OCI-M1 (cell line): Measurements from ENCODE around the gene SSRP1.

Experiments
- DNase-seq: peaks from one replicate; lab custom pipeline; 2025; lab: John Stamatoyannopoulos, UW

SSRP1 gene

DNA sequence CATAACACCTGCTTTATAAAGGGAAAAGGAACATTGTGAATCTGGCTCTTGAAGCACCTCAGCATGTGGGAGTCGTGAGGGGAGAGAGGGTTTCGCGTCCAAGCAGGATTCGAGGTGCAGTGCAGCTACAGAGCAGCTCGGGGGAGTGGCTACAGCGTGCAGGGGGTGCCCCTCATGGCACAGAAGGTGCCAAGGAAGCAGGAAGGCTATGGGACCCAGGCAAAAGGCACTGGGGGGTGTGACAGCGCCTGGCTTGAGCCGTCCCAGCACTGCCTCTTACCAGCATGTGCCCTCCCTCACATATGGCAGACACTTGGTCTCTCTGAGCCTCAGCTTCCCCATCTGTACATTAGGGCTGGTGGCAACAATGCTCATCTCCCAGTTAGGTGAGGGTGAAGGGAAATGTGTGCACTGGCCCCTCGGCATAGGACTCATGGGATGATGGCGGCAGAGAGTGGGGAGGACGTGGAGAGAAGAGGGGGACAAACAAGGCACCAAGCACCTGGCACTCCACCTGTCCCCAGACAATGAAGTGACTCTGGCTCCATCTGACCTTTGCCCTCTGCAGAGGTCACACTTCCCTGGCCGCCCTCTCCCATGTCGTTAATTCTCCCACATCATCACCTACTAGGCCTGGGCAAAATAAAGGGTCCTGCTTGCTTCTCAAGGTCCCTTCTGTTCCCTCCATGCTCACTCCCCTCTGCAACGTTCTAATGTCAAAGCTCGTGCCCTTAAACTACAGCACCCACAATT lies 21.3 kb downstream of the SSRP1 start:
- DNase-seq, result no peak

DNA sequence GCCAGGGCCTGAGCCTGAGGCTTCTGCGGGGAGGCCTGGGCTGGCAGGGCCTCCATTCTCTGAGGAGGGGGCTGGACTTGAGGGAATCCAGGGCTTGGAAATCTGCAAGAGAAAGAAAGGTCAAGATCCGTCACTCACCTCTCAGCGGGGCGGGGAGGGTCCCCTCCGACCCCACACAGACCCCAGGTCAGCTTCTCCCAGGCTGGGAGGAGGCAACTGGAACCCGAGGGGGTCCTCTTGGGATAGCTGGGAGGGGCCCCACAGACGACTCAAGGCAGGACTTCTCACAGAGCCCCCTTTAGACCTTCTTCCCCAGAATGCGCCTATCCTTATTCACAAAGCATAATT lies 21.9 kb downstream of the SSRP1 start:
- DNase-seq, result no peak

DNA sequence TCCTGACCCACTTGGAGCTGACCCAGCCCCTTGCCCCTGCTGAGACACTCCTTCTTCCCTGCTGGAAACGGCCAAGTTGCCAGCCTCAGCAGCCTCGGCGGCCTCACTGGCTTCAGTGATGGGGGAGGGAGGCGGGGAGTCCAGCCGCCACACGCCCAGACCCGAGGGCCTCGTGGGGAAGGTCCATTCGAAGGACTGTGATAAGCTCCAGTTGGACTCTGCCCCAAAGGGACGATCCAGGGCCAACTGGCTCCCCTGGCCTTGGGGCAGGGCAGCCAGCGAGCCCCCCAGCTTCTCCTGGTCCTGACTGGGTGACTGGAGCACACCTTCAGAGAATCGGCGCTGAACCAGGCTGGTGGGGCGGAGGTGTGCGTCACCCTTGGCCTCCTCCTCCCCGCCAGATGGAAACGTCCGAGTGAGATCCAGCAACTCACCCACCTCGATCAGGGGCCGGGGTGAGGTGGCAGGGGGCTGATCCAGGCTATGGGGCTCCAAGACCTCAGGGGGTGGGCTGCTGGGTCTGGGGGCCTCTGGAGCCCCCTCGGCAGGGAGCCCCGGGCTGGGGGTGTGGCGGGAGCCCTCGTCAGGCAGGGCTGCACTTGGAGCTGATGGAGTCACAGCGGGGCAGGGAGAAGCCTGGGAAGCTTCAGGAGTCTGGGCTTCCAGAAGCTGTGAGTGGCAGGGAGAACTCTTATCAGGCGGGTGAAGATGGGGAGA lies 22.5 kb downstream of the SSRP1 start:
- DNase-seq, result no peak

DNA sequence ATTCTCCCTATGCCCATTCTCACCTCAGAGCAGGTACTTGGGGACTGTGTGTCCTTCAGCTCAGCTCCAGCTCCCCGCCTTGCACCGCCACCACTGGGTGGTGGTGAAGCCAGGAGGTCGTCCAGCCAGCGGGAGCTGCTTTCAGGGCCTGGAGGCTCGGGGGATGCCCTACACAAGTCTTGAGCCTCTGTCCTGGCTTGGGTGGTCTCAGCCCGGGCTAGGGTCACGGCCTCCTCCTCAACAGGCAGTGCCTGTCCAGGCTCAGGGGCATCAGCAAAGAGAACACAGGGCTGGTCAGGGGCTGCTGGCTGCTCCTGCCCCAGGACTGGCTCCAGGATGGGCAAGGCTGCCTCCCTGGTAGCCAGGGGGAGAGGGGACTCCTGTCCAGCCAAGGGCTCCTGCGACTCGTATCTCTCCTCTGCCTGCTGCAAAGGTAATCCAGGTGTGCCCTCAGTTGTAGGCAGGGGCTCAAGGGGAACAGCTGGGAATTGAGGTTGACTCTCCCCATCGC lies 23.1 kb downstream of the SSRP1 start:
- no peak for DNase-seq

DNA sequence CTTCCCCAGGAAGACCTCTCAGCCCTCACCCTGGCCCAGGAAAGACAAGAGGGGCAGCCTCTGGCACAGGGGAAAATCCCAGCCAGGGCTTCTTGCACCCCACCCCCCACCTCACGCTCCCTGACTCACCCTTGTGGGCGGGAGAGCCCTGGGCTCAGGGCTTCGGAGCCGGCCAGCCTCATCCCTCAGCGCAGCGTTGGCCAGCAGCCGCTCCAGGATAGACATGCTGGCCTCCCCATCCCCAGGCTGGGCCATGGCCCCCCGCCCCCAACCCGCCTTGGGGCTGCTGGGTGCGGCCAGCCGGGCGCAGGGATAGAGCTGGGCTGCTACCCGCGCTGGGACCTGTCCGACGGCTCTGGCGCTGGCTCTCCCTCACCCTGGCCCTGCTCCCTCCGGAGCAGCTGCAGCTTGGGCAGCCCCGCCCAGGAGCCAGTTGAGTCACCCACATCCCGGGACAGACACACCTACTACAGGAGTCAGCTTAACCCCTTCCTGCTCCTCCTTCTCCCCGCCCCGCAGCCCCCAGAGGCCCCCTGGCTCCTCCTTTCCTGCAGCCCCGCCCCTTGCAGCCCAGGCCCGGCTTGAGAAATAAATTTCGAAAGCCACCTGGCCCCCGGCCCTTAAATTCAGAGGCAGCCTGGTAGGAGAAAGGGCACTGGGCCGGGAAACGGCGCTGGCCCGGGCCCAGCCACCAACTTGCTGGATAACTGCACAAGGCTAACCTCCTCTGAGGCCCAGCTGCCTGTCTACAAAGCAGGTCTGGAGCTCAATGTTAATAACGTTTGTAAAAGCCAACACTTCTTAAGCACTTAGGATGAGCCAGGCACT lies 24.4 kb downstream of the SSRP1 start:
- no peak for DNase-seq

DNA sequence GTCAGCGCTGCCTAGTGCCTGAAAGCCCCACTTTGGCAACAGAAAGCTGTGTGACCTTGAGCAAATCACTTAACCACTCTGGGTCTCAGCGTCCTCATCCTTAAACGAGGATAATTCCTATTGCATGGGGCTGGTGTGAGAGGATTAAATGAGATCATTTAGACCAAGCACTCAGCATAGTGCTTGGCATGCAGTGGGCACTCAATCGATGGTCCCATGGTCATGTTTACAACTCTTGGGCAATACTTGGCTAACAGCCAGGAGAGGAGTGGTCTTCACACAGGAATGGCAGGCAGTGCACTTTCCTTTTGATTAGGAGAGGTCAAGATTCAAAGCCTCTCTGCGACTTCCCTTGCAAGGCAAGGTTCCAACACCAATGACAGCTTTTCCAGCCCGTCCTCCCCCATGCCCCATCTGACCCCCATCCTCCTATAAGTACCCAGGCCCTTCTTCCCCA lies 25.0 kb downstream of the SSRP1 start:
- peak; percentile 10 for DNase-seq

DNA sequence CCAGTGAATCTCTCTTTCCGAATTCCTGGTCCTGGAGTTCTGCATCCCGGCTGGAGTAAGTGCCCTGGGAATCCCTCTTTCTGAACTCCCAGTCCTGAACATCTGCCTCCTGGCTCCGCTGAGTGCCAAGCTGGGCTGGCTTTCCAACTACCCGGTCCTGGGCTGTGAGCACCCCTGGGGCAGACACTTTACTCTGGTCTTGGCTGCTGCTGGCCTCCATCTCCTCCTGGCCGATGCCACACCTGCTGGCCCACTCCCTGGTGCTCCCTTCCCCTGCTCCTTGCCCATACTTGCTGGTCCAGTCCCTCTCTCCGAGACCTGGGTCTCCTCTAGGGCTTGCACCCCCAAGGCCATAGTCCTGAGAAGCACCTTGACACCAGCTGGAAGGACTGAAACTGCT lies 25.6 kb downstream of the SSRP1 start:
- DNase-seq, result no peak

DNA sequence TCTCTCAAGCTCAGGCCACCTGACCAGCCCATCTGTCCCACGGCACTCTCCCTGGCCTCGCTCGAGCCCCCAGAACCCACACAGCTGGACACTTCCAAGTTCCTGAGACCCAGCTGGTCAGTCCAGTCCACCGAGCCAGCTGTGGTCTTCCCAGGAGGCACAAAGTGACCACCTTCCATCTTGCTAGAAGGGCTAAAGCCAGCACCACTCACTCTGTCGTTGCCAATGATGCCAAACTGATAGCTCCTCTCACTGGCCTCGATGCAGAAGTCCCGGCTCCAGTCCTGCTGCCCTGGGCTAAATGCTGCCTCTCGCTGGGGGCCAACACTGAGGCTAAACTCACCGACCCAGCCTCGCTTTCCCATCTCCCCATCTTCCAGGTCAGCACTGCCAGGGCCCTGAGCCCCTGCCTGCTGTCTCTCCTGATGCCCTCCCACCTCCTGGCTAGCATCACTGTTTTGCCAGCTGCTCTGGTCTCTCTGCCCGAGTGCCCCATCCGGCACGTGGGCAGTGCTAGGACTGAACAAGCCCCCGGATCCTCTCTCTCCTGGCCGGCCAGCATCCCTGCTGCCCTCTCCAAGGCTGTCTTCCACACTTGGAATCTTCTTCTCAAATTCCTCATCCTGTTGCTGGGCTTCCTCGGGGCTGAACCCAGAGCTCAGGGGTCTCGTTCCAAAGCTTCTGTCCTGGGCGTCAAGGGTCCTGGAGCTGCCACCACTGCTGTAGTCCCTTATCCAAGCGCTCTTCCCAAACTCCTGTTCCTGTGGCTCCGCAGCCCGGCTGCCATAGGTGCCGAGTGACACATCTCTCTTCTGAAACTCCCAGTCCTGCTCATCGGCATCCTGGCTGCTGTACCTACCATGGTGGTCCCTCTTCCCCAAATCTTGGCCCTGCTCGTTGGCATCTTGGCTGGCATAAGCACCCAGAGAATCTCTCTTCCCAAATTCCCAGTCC lies 26.3 kb downstream of the SSRP1 start:
- no peak for DNase-seq

DNA sequence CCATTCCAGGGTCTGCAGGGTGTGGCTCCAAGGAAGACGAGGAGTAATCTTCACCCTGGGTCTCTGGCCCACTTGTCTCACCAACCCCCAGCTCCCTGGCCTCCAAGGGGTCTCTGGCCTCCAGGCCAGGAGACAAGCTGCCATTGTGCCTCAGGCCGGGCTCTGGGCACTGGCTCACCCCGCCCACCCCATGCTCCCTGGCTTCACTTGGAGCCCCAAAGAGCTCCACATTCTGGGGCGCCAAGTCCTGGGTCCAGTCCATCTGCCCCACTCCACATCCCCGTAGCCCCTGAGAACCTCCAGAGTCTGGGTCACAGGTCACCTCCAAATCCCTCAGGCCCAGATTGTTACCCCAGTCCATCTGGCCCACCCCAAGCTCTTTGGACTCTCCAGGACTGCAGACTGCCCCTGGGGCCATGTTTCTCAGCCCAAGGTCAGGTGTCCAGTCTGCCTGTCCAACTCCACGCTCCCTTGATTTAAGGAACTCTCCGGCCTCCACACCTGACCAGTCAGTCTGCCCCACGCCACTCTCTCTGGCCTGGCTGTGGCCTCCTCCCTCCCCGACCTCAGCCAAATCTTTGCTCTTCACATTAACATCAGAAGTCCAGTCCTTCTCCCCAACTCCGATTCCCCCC lies 27.1 kb downstream of the SSRP1 start:
- DNase-seq, result no peak

DNA sequence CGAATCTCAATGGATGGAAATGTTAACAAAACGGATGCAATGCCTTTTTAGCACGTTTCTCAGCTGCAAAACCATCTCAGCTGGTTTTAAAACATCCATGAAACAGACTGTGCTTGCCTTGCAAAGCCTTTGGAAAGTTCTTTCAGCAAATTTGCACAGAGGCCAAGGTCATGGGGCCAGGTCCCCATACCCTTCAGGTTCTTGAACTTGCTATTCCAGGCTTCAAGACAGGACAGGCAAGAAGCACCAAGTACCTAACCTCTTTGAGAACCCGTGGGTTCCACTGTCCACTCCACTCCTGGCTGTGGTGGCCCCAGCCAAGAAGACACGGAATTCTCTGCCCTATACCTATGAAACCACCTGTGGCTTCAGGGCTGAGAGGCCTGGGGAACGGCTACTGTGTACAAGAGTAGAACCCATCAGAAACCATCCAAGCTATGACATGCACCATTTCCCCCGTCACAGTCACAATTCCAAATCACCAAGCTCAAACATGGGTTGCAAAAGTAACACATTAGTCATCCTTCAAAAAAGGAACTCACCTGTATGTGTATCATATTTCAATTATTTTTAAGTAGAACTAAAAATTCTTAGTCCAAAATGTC lies 27.9 kb downstream of the SSRP1 start:
- DNase-seq, result no peak

DNA sequence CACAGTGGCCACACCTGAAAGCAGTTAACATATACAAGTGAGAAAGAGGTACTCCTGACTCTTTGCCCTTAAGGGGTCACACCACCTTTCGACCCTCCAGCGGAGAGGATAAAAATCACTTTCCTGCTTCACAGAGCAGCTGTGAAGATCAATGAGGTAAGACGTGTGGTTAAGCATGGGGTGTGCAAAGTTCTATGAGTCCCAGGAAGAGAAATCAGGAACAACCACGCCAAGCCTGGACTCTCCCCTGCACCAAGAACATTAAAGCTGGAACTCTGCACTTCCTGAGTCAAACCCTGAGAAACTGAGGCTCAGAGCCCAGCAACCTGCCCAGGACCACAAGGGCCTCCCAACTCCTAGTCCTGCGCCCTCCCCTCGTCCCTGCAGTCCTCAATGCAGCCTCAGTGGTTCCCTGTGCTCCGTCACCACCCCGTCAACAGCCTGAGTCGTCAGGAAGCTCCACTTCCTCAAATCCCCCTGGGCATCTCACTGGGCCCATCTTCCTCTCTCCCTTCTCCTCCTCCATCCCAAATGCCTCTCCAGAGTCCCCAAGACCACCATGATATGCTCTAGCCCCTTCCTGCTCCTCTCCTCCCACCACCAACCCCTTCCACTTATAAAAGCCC lies 28.6 kb downstream of the SSRP1 start:
- no peak for DNase-seq

DNA sequence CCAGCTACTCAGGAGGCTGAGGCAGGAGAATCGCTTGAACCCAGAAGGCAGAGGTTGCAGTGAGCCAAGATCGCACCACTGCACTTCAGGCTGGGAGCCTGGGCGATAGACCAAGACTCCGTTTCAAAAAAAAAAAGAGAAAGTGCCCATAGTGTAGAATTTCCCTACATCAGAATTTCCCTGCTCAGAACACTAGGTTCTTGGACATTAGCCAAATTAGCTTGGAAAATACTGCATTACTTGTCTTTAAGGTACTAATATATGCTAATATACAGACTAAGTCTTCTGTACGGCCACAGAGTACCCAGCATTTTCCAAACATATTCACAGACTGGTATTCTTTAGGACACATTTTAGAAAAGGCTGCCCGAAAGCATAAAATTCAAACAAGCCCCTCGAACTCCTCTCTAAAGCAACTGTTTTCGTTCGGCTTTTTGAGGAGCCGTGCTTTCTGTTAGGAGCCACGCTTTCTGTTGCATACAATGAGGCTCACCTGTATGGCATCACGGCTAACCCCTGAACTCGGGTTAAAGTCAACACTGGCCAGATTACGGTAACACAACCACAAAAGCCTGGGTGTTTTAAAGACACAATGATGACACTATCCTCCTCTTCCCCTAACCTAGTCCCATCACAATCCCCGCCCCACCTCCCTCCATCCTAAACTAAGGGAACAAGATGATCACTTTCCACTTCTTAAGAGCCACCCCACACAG lies 29.4 kb downstream of the SSRP1 start:
- no peak for DNase-seq

DNA sequence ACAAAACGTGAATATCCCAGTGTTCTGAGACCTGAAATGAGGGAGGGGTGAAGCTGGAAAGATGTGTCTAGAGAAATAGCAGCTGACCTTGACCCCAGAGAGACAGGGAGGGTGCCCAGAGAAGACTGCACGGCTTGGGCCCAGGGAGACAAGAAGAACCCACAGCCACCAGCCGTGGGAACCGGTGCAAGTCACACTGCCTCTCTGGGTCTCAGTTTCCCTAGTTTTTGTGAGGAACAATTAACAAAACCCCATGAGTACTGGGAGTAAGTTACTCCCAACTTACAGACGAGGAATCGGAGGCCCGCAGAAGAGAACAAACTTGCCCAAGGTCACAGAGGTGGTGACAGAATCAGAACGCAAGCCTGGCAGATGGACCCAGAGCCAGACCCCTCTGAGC lies 30.2 kb downstream of the SSRP1 start:
- DNase-seq, result no peak

DNA sequence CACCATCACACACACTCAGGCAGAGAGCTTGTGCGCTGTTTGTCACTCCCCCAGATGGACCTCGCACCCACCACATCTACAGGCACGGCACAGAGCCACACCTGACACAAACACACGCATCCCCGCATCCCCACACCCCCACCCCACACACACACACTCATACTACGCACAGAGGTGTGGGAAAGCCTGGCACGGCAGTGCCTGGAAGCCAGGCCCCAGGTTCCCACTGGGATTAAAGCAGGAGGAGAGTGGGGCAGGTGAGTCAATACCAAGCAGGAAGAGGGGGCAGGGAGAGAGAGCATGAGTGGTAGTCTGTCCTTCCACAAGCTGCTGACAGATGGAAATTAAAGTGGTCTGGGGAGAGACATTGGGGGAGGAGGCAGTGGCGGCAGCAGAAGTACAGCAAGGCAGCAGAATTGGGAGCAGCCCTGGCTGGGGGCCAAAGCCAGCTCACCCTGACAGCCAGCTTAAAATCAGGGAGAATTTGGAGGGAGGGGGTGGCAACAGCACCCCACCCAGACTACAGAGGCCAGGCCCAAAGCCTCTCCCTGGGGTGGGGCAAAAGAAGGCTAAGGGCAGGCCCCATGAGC lies 31.6 kb downstream of the SSRP1 start:
- no peak for DNase-seq

DNA sequence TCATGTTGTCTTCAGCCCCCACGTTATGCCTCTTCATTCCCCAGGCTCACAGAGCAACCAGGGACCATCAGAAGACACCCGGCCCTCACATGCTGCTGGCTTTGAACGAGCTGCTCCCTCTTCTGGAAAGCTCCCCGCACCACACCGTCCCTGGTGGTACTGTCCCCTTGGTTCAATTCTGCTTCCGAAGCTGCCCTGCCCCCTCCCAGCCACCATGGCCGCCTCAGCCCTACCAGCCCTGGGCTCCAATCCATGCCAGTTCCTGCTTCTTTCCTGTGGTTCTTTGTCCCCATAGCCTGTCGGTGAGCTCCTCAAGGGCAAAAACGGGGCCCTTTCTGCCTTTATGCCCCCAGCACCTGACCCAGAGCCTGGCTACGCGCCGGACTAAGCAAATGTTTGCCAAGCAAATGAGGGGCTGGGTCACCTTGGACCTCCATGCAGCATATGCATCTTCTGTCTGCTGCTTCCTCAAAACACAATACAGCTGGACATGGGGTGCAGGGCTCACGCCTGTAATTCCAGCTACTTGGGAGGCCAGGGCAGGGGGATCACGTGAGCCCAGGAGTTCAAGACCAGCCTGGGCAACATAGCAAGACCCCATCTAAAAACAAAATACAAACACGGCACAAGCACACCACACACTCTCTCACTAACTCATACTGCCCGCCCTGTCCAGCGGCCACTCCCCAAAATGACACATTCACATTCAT lies 32.3 kb downstream of the SSRP1 start:
- DNase-seq, result no peak

DNA sequence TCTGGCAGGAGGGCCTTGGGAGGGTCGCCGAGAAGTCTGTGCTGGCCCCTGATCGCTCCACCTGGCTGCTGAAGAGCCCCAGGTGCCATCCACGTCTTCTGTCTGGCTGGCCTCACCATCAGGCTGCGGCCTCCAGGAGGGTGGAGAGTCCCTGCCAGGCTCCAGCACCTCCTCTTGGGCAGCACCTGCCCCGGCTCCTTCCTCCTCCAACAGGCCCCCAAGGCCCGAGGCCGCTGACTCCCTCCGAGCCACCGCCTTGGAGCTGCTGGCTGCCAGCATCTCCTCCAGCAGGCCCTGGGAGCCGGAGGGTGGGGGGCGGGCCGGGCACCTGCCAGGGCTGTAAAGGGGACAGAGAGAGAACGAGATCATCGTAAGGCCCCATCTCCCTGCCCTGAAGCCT lies 33.2 kb downstream of the SSRP1 start:
- DNase-seq, result no peak

DNA sequence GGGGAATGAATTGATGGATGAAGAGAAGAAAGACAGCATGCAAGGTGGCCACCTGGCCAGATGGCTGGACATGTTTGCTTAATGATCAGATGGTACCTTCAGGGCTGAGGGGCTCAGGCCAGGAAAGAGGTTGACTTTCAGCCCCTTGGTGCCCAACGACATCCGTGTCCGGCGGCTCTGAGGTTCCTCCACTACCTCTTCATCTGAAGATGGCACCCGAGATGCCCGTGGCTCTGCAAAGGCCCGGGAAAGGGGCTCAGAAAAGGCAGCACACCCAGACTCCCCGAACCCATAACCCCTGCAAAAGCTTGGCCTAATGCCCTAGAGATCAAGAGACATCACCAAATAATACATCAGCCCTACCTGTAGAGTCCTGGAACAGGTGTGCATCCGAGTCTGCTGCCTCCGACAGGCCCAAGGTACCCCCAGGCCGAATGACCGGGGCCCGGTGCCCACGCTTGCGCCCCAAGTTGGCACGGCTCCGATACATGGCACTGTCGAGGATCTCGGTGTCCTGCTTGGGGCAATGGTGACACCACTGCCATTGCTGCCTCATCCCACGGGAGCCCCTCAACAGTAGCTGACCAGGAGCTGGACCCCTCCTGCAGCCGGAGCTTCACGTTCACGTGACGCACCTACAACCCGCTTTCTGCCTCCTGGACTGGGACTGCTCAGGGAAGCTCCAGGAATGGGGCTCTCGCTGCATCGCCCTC lies 33.8 kb downstream of the SSRP1 start:
- DNase-seq, result no peak

DNA sequence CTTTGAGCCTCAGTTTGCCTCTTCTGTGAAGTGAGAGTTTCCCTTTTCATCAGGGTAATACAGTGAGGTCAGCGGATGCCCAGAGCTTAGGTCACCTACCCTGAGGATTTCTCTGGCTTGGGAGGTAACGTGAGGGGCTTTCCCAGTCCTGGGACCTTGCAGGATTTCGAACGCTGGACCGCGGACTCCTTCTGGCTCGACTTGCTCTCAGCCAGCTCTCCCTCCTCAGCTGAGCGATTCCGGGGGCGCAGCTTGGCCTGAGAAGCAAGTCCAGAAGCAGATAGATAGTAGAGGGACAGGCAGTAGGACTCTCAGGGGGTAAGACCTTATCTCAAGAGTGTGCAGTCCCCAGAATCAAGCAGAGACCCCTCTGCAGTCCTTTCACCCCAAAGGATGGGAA lies 34.9 kb downstream of the SSRP1 start:
- no peak for DNase-seq
